Ramos (cell line): ENCODE results near the gene POLR3GL.

Experiments used
- in situ Hi-C: fragments of 300-500 bp; cut with MboI; formaldehyde crosslinking; loops from one replicate; pipeline ENCODE4 v1.14.3; 2022; ENCODE audit warnings: low sequenced_read_pairs; ENCODE audit not compliant: unreplicated experiment

The POLR3GL gene

DNA sequence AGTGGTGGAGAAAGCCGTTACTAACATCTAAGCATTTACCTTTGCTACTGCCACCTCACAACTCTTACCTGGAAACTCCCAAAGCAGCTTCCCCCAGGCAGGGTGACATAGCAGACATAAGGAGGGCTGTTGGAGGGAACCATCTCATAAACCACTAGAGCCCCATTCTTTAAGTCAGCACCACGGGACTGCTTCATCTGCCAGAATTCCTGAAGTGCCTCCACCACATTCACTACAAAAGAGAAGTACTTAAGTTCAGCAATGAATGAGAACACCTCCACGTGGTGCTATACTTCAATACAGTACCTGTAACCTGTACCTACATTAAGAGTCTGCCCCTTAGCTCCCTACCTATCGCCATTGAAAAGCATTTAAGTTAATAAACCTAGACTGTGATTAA, 16.9 kb upstream of the POLR3GL start:
- in situ Hi-C loops: no loop called here

DNA sequence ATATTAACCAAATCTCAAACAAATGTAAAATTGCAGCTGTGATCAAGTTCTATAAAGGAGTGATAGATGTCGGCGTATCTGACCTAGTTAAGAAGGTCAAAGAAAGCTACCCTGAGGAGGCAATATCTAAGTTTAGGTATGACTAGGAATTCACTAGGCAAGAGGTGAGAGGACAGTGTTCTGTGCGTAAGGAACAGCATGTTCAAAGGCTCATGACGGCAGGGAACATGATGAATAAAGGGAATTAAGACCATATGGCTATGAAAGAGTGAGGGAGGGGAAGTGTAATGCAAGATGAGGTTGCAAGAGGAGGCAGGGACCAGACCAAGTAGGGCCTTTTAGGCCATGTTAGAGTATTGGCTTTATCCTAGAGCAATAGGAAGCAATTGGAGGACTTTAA, 15.3 kb upstream of the POLR3GL start:
- in situ Hi-C loops: no loop called here

DNA sequence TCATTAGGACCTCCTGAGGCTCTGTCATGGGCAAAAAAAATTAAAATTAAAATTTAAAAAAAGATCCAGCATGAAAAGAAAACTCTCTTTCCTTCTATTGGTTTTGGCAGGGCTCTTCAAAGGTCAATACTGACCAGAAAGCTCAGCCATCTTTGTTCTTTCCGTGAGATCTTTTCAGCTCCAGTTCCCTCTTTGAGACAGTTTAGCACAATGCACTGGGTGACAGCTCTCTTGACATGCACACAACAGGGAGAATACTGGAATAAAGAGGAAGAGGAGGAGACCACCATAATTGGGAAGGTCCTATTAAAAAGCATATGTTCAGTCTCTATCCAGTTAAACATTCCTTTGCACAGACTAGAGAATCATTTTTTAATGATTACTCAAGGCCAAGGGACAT, 13.0 kb upstream of the POLR3GL start:
- in situ Hi-C loops: no loop called here

DNA sequence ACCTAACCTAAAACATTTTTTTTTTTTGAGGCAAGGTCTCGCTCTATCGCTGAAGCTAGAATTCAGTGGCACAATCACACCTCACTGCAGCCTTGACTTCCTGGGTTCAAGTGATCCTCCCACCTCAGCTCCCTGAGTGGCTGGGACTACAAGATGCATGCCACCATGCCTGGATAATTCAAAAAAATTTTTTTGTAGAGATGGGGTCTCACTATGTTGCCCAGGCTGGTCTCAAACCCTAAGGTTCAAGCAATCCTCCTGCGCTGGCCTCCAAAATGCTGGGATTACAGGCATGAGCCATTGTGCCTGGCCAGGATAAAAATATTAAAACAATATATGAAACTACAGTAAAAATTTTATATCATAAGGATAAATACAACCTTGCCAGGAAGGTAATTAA, 11.6 kb upstream of the POLR3GL start:
- in situ Hi-C loops: no loop called here

DNA sequence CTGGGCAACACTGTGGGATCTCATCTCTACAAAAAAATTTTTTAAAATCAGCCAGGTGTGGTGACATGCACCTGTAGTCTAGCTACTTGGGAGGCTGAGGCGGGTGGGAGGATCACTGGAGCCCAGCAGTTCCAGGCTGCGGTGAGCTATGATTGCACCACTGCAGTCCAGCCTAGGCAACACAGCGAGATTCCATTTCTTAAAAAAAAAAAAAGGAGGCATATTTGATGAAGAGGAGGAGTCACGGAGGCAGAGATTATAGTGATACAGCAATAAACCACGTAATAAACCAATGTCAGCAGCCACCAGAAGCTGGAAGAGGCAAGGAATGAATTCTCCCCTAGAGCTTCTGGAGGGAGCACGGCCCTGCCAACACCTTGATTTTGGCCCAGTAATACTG, 10.6 kb upstream of the POLR3GL start:
- in situ Hi-C loops: no loop called here

DNA sequence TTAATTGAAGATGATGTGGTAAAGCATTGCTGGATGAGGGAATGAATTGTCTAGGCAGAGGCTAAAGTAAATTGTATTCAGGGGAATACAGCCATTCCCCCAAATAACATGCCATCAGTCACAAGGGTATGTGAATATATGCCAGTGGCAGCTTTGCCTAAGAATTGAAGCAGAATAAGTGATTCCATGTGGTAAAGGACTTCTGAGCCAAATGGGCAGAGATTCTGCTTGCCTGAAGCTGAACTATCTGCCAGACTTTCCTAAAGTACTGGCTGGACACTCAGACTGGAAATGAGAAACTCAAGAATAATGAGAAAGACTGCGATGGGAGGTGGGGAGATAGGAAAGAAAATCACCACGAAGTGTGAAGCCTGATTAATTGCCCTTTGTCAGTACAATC, 9.1 kb upstream of the POLR3GL start:
- in situ Hi-C loops: no loop called here

DNA sequence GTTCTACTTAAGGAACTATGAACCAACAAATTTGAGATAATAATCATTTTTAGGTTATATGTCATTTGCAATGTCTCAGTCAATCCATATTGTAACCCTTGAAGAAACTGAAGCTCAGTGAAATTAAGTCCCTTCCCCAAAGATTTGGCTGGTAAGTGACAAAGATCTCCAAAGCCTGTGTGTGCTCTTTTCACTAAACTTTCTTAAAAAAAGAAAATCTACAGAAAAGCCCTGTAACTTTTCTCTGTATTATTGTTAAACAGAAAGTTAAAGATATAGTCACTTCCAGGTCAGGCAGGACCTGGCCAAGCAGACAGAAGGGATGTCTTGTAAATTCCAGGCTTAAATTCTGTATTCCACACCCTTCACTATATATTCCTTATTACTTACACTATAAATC, 8.1 kb upstream of the POLR3GL start:
- in situ Hi-C loops: no loop called here

DNA sequence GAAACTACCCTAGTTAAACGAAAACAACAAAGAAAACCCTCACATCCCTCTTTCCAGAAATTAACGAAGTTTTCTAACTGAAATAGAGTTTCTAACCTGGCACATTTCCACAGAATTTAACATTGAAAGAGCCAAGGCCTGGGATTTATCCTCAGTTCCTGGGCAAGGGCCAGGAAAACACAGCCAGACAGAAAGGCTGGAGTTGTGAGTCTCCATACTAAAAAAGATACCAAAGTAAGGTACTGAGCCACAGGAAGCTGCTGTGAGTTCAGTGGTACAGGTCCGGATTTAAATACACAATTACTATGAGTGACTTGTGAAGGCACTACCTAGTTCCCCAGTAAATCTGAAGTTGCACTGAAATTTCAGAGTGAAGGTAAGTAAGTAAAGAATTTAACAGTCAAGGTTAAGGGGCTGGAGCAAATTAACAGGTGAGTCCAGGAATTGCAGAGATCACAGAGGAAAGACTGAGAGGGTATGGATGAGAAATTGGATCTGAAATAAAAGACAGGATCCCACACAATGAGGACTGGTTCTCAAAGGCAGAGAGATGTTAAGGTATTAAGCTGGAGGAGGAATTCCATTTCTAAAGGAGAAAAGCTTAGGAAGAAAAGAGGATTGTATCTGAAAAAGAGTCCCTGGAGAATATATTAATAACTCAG, 7.6 kb upstream of the POLR3GL start:
- in situ Hi-C loops: no loop called here

DNA sequence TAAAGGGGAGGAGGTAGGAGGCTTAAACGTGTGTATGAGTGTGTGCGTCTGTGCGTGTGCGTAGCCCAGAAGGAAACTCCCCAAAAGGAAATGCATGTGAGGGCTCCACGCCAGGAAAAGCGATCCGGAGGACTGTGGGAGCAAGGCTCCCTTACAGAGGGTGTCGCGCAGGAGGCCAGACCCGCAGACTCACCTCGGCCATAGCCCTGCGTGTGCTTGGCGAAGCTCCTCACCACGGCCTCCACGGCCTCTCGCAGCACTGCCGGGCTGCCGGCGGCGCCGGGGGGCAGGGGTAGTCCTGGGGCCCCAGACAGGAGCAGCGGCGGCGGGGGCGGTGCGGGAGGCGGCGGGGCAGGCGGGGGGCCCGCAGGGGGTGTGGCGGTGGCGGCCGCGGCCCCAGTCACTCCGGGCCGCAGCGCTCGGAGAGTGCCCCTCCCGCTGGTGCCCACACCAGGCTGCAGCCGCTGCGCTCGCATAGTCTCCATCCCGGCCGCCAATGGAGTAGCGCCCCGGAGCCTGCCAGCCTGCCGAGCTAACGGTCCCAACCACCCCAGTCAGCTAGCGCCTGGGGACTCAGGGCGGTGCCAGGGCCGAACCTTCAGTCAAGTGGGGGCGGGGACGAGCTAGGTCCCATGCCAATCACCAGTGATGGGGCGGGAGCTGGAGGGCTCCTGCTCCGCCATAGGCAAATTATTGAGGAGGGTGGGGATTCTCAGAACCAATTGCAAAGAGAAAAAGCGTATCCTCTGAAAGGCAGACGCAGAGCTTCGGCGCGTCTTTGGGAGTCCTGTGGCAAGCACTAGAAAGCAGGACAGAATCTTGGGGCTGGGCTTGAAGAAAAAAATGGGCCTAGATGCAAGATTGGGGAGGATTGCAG, 6.8 kb upstream of the POLR3GL start, which contains the start of gene LIX1L:
Gene LIX1L, minus strand, starts transcription at position 575 of the 877 bp plus-strand sequence. Its CDS starts 90 bp downstream, at position 485.
- in situ Hi-C loops: no loop called here

DNA sequence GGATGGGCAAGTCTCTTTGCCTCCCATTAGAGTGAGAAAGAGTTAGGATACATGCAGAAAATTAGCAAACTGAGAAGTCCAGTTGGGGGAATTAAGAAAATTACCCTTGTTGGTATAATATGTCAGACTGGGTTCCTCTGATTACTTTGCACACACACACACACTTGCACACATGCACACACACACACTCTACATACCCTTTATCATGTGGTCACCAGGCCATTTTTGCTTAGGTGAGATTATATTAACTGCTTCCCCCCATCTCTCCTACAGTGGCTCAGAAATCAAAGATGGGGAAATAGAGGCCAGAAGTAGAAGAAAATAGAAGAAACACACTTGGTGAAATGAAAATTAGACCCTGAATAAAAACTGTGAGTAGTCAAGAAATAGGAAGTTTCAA, 5.8 kb upstream of the POLR3GL start:
- in situ Hi-C loops: no loop called here

DNA sequence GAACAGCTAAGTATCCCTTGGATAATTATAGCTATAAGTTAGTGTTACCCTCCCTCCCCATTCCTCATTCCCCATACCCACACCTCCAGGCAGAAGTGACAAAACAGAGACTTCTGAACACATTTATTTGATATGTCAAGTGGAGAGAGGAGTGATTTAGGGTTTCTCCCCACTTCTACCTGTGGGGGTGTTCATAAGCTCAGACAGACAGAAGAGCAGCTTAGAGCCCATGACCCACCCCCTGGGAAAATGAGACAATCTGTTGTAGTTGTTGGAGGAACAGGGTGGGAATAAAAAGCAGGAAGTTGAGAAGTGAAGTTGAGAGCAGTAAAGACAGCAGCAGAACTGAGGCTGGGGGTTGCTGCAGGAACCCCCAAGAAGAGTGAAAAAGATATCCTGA, 5.2 kb upstream of the POLR3GL start:
- in situ Hi-C loops: no loop called here

DNA sequence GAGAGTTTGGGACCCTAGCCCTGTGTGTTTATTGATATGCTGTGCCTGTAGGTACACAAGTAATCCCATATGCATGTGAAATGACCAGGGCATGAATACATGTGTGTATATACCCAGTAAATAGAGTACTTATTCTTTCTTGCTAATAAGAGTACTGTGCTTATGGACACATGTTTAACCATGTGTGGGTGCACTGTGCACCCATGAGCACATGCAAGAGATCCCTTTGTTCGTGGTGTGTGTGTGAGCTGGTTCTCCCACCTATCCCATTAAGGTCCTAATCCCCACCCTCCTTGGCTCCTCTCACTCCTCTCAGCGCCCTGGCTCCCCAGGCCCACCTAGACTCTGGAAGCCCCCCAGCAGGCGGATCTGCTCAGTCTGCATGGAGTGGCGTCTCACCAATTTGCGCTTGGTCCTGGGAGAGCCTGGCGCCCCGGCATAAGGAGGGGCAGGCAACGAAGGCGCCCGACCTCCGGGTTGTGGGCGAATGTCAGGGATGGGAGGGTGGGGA, 4.5 kb upstream of the POLR3GL start:
- in situ Hi-C loops: no loop called here

DNA sequence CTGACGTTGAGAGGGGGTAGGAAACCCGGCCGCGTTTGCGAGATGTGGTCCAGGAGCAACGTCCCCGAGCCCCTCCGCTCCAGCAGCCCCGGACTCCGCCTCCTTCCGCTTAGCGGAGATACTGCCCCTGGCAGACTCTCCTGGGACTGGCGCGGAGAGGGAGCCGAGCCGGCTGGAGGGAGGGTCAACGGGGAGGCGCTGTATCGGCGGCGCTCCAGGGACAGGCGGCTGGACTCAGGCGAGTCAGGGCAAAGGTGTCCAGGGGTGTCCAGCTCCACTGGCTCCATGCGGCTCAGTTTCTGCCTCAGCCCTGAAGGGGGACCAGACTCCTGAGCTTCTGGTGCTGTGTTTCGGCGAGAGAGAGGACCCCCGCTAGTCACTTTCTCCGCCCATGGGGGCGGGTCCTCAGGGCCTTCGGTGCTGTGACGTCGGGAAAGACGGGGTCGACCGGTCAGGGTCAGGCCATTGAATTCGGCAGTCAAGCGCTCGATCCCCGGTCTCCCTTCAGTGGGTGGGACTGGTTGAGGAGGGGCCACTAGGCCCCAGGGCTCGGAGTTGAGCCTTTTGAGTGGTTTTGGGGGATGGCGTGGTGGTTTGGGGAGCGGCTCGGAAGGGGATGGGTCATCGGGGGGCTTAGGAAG, 3.9 kb upstream of the POLR3GL start:
- in situ Hi-C loops: no loop called here

DNA sequence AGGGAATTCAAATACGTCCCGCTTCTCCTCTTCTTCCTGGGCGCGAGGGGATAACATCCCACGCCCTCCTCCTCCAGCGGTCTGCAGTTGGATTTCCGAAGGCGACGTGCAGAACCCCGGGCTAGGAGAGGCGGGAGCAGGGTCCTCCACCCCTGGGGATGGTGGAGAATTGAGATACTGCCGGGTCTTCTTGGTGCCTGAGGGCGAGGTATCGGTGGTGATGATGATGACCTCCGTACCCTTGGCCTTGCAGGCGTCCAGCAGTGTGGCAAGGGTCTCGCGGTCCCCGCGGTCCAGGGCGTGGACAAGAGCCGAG, 3.4 kb upstream of the POLR3GL start:
- in situ Hi-C loops: no loop called here

DNA sequence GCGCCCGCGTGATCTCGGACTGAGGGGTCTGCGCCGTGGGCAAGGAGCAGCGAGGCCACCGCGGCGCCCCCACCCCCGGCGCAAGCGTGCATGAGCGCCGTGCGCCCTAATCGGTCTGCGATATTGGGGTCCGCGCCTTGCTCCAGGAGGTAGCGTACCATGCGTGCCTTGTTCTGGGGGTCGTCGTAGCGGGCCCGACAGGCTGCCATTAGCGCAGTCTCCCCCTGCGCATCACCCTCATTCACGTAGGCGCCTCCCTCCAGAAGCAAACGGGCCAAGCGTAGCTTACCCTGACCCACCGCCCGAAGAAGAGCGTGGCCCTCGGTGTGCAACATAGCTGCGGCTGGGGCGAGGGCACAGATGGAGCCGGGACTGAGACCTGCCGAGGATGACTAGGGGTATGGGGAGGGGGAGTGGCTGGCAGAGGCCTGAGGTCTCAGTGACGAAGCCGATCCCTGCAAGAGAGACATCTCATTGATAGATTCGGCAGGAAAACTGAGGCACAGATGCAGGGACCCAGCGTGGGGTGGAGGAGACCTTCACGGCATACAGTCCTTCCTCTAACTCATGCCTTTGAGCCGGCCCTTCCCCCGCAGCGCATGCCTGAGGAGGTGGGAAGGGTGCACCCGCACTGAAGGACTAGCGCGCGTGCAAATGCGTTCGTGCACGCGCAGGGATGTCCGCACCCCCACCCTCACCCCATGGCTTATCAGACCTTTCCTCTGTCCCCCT, 2.9 kb upstream of the POLR3GL start:
- in situ Hi-C loops: no loop called here

DNA sequence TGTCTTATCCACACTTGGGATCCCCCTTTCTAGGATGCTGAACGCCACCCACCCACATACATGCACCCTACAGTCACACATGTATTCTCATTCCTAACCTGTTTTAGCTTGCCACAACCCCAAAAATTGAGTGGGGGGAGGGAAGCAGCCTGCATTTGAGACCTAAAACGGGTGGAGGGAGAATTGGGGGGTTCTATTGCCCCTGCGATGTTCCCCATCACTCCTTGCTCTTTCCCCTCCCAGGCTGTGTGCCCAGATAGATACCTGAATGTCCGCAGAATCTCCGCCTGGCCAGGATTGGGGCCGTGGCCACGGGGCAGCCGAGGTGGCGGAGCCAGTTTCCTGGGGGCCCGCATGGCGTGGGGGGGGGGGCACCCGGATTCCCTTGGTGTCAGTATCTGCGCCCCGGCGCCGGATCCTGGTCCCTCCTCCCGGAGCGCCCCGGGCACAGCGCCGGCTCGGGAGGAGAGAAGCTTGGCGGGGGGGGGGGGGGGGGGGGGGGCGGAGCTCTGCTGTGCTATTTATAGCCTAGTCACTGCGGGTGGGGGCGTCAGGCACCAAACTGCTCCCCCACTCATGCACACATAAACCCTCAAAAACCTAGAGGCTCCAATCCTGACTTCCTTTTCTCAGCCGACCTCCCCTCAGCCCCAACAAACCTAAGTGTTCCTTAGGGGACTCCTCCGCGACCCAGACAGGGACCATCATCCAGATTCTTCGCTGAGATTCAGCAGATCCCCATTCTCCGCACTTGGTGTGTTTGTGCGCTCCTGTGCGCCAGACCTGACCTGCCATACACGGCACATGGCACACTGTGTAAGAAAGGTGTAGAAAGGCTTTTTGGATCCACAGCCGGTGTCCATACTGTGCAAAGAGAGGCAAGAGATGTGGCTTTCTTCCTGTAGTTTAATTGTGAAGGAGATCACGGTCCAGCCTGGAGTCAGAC, 2.1 kb upstream of the POLR3GL start:
- in situ Hi-C loops: no loop called here

DNA sequence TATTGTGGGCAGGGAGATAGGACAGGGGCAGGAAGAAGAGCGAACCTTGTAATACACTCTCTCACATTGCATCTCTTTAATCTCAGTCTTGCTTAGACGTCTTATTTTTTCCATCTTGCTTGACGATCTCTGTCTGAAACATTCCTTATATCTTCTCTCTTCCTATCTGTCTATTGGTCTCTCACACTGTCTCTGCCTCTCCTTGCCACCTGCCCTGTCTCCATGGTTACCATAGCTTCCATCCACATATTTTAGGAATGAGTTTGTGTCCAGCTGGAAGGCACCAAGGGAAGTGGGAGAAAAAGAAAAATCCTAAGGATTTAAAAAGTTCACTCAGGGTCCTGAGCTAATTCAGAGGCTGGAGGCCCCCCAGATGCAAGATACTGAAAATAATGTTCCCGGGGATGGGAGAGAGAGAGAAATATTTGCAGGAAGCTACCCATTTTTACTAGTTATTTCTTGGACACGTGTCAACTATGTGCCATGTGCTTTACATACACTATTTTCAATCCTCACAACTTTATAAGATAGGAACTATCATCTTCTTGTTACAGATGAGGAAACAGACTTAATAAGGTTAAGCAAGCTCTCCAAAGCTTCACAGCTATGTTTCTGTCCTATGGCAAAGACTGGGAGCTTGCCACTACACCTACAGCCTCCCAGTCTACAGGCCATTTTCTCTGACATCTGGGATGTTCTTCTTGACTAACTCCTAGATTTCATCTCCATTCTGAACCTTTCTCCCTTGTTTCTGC, 1.0 kb upstream of the POLR3GL start:
- in situ Hi-C loops: no loop called here

DNA sequence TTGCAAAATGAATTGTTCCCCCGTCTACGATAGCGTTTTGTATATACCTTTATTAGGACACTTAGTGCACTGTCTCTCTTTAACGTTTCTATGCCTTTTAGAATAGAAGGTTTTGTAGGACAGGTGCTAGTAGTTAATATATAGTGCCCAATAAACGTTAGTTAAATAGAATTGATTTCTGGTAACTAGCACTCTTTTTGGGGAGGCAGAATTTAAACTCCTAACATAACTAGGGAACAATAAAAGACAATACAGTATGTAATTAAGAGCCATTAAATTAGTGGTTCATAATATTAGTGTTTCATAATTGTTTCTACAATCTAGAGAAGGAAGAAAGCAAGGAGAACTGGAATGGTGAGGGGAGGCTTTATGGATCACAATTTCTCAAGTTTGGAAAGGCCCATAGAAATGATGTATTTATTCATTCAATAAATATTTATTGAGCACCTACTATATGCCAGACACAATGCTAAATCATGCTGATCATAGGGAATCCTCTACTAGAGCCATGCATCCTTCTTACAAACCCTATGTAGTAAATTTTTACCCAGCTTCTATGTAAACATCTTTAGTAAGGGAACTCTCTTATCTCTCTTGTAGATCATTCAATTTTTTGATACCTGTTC, 742 bp downstream of the POLR3GL start:
- in situ Hi-C loops: no loop called here
